ENCODE results near the gene PID1. TPM values are rescaled to one million over a fixed set of nuclear protein-coding genes. Genes with fewer than 3 reads are reported as not detected.

PID1 gene
- total RNA-seq, 2 experiments from 2014 or later = not detected

- Mint-ChIP-seq H3K4me3 (no peak overlapping the region), H3K36me3 (ENCODE audit: low read depth) (no peaks in the 10 kb centered on the region), H3K27me3 (no peaks in the 10 kb centered on the region), H3K27ac (no peak overlapping the region), H3K4me1 (no peaks in the 10 kb centered on the region), H3K9me3 (peaks cover under 1% of the 10 kb centered on the region)
- ChIA-PET CTCF (no interaction called here), POLR2A (no interaction called here)
- no peak for DNase-seq
These were observed 44.7 kb downstream of the PID1 start for GRCh38 chr2:229226382-229226781.

GRCh38 chr2:229223107-229223506 is 48.0 kb downstream of the PID1 start:
- POLR2A ChIA-PET = no interaction called here
- no peak overlapping the region for H3K4me3 Mint-ChIP-seq
- CTCF ChIA-PET = no interaction called here
- H3K27me3 Mint-ChIP-seq = no peaks in the 10 kb centered on the region
- no peaks in the 10 kb centered on the region for H3K4me1 Mint-ChIP-seq
- H3K27ac Mint-ChIP-seq = no peak overlapping the region
- H3K36me3 Mint-ChIP-seq (ENCODE audit: low read depth) = no peaks in the 10 kb centered on the region
- no peak for DNase-seq
- H3K9me3 Mint-ChIP-seq = peaks cover 3% of the 10 kb centered on the region

GRCh38 chr2:229221641-229222040 is 49.4 kb downstream of the PID1 start:
- H3K4me1 Mint-ChIP-seq = no peaks in the 10 kb centered on the region
- ChIA-PET POLR2A (no interaction called here), CTCF (no interaction called here)
- H3K36me3 Mint-ChIP-seq (ENCODE audit: low read depth) = no peaks in the 10 kb centered on the region
- H3K27ac Mint-ChIP-seq = no peak overlapping the region
- no peak for DNase-seq
- no peak overlapping the region for H3K4me3 Mint-ChIP-seq
- peaks cover 3% of the 10 kb centered on the region for H3K9me3 Mint-ChIP-seq
- H3K27me3 Mint-ChIP-seq = no peaks in the 10 kb centered on the region

- CTCF ChIA-PET = no interaction called here
- H3K27me3 Mint-ChIP-seq = no peaks in the 10 kb centered on the region
- H3K27ac Mint-ChIP-seq = no peak overlapping the region
- no peak overlapping the region for H3K4me3 Mint-ChIP-seq
- no peaks in the 10 kb centered on the region for H3K36me3 Mint-ChIP-seq (ENCODE audit: low read depth)
- POLR2A ChIA-PET = no interaction called here
- peaks cover 3% of the 10 kb centered on the region for H3K9me3 Mint-ChIP-seq
- H3K4me1 Mint-ChIP-seq = no peaks in the 10 kb centered on the region
- DNase-seq = no peak
These were observed 50.8 kb downstream of the PID1 start for GRCh38 chr2:229220254-229220653.

GRCh38 chr2:229218329-229218921 is 52.7 kb downstream of the PID1 start:
- Mint-ChIP-seq H3K9me3 (peaks cover 3% of the 10 kb centered on the region), H3K4me1 (no peaks in the 10 kb centered on the region), H3K4me3 (no peak overlapping the region), H3K36me3 (ENCODE audit: low read depth) (no peaks in the 10 kb centered on the region), H3K27me3 (no peaks in the 10 kb centered on the region), H3K27ac (no peak overlapping the region)
- CTCF ChIA-PET = no interaction called here
- POLR2A ChIA-PET = interaction anchor here (0.6 kb wide), 1 partner anchor 33 kb away, joined by 3 read pairs; no protein-coding TSS in a partner anchor
- DNase-seq = no peak

- no peak for DNase-seq
- no peak overlapping the region for H3K4me3 Mint-ChIP-seq
- H3K4me1 Mint-ChIP-seq = no peaks in the 10 kb centered on the region
- ChIA-PET POLR2A (no interaction called here), CTCF (no interaction called here)
- no peaks in the 10 kb centered on the region for H3K9me3 Mint-ChIP-seq
- H3K27me3 Mint-ChIP-seq = no peaks in the 10 kb centered on the region
- H3K27ac Mint-ChIP-seq = no peak overlapping the region
- no peaks in the 10 kb centered on the region for H3K36me3 Mint-ChIP-seq (ENCODE audit: low read depth)
These were observed 58.8 kb downstream of the PID1 start for GRCh38 chr2:229212241-229212640.

- no peaks in the 10 kb centered on the region for H3K4me1 Mint-ChIP-seq
- no peak overlapping the region for H3K27ac Mint-ChIP-seq
- no peaks in the 10 kb centered on the region for H3K36me3 Mint-ChIP-seq (ENCODE audit: low read depth)
- no peaks in the 10 kb centered on the region for H3K9me3 Mint-ChIP-seq
- H3K4me3 Mint-ChIP-seq = no peak overlapping the region
- no peak for DNase-seq
- no peaks in the 10 kb centered on the region for H3K27me3 Mint-ChIP-seq
- CTCF ChIA-PET = no interaction called here
- POLR2A ChIA-PET = no interaction called here
These were observed 60.4 kb downstream of the PID1 start for GRCh38 chr2:229210641-229211040.

GRCh38 chr2:229206548-229206947 is 64.5 kb downstream of the PID1 start:
- H3K4me3 Mint-ChIP-seq = no peak overlapping the region
- H3K27me3 Mint-ChIP-seq = no peaks in the 10 kb centered on the region
- H3K27ac Mint-ChIP-seq = no peak overlapping the region
- no peaks in the 10 kb centered on the region for H3K9me3 Mint-ChIP-seq
- ChIA-PET CTCF (no interaction called here), POLR2A (no interaction called here)
- no peaks in the 10 kb centered on the region for H3K36me3 Mint-ChIP-seq (ENCODE audit: low read depth)
- no peaks in the 10 kb centered on the region for H3K4me1 Mint-ChIP-seq
- no peak for DNase-seq

GRCh38 chr2:229205704-229206103 is 65.4 kb downstream of the PID1 start:
- no peak overlapping the region for H3K27ac Mint-ChIP-seq
- no peaks in the 10 kb centered on the region for H3K9me3 Mint-ChIP-seq
- no peaks in the 10 kb centered on the region for H3K36me3 Mint-ChIP-seq (ENCODE audit: low read depth)
- no peaks in the 10 kb centered on the region for H3K4me1 Mint-ChIP-seq
- no peaks in the 10 kb centered on the region for H3K27me3 Mint-ChIP-seq
- CTCF ChIA-PET = no interaction called here
- no peak overlapping the region for H3K4me3 Mint-ChIP-seq
- POLR2A ChIA-PET = no interaction called here
- DNase-seq = no peak

- Mint-ChIP-seq H3K27me3 (no peaks in the 10 kb centered on the region), H3K27ac (no peak overlapping the region), H3K4me3 (no peak overlapping the region), H3K36me3 (ENCODE audit: low read depth) (no peaks in the 10 kb centered on the region), H3K4me1 (no peaks in the 10 kb centered on the region), H3K9me3 (no peaks in the 10 kb centered on the region)
- ChIA-PET CTCF (no interaction called here), POLR2A (no interaction called here)
- no peak for DNase-seq
These were observed 68.4 kb downstream of the PID1 start for GRCh38 chr2:229202646-229203045.

- ChIA-PET POLR2A (no interaction called here), CTCF (interaction anchor here (0.6 kb wide), 1 partner anchor 13 kb away, joined by 4 read pairs; no protein-coding TSS in a partner anchor)
- no peak overlapping the region for H3K27ac Mint-ChIP-seq
- H3K4me1 Mint-ChIP-seq = no peaks in the 10 kb centered on the region
- H3K4me3 Mint-ChIP-seq = no peak overlapping the region
- no peak for DNase-seq
- H3K36me3 Mint-ChIP-seq (ENCODE audit: low read depth) = no peaks in the 10 kb centered on the region
- H3K27me3 Mint-ChIP-seq = no peaks in the 10 kb centered on the region
- H3K9me3 Mint-ChIP-seq = no peaks in the 10 kb centered on the region
These were observed 69.6 kb downstream of the PID1 start for GRCh38 chr2:229201521-229201920.

- no peaks in the 10 kb centered on the region for H3K36me3 Mint-ChIP-seq (ENCODE audit: low read depth)
- DNase-seq = no peak
- no peaks in the 10 kb centered on the region for H3K9me3 Mint-ChIP-seq
- ChIA-PET CTCF (no interaction called here), POLR2A (no interaction called here)
- no peaks in the 10 kb centered on the region for H3K27me3 Mint-ChIP-seq
- H3K4me3 Mint-ChIP-seq = no peak overlapping the region
- no peak overlapping the region for H3K27ac Mint-ChIP-seq
- H3K4me1 Mint-ChIP-seq = no peaks in the 10 kb centered on the region
These were observed 71.8 kb downstream of the PID1 start for GRCh38 chr2:229199267-229199666.

- Mint-ChIP-seq H3K27ac (no peak overlapping the region), H3K9me3 (no peaks in the 10 kb centered on the region), H3K27me3 (no peaks in the 10 kb centered on the region), H3K4me3 (no peak overlapping the region), H3K4me1 (no peaks in the 10 kb centered on the region), H3K36me3 (ENCODE audit: low read depth) (no peaks in the 10 kb centered on the region)
- ChIA-PET CTCF (no interaction called here), POLR2A (no interaction called here)
- no peak for DNase-seq
These were observed 74.6 kb downstream of the PID1 start for GRCh38 chr2:229196448-229196847.

- CTCF ChIA-PET = no interaction called here
- Mint-ChIP-seq H3K4me1 (no peaks in the 10 kb centered on the region), H3K4me3 (no peak overlapping the region), H3K9me3 (no peaks in the 10 kb centered on the region), H3K36me3 (ENCODE audit: low read depth) (no peaks in the 10 kb centered on the region), H3K27ac (no peak overlapping the region), H3K27me3 (no peaks in the 10 kb centered on the region)
- POLR2A ChIA-PET = no interaction called here
- DNase-seq = no peak
These were observed 75.6 kb downstream of the PID1 start for GRCh38 chr2:229195346-229195947.

Data from activated CD4-positive, alpha-beta T cell treated with anti-CD3 and anti-CD28 coated beads, Interleukin-2, amount 10 ng/mL, durations not matched to agents 7 days and 5 days (primary cell).